ENCODE measurements around the gene KRTAP4-8.

DNA sequence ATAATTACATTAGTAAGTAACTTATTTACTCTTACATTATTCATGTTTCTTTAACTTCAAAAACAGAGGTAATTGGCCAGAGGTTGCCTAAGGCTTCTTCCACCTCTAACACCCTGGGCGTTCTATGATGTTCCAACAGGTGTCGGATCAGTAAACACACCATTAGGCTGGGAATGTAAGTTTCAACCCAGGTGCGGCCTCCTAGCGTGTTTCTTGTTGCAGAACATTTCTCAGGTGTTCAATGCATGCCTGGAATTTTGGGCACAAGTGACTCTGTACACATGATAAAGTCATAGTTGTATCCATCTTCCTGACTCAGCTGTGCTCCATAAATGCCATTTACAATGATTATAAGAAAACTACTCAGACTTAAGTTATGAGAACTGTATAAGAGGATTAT, 43.9 kb downstream of the KRTAP4-8 start:
- TF ChIP-seq, protein P1, sequence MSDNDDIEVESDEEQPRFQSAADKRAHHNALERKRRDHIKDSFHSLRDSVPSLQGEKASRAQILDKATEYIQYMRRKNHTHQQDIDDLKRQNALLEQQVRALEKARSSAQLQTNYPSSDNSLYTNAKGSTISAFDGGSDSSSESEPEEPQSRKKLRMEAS (IDR thresholded peaks at IDR 0.05) = no peak
- TF ChIP-seq HDAC2 (IDR thresholded peaks at IDR 0.05; ENCODE audit: borderline replicate concordance in 1 of 2, low read depth in 2 of 2, low read length in 2 of 2) (no peak), KDM5A (IDR thresholded peaks at IDR 0.05; ENCODE audit: low read length) (no peak), EZH2 (IDR thresholded peaks at IDR 0.05; ENCODE audit: low read depth, low read length, severe bottlenecking) (no peak), USF2 (IDR thresholded peaks at IDR 0.05; ENCODE audit: low read length) (no peak)
- TF ChIP-seq, protein P2, sequence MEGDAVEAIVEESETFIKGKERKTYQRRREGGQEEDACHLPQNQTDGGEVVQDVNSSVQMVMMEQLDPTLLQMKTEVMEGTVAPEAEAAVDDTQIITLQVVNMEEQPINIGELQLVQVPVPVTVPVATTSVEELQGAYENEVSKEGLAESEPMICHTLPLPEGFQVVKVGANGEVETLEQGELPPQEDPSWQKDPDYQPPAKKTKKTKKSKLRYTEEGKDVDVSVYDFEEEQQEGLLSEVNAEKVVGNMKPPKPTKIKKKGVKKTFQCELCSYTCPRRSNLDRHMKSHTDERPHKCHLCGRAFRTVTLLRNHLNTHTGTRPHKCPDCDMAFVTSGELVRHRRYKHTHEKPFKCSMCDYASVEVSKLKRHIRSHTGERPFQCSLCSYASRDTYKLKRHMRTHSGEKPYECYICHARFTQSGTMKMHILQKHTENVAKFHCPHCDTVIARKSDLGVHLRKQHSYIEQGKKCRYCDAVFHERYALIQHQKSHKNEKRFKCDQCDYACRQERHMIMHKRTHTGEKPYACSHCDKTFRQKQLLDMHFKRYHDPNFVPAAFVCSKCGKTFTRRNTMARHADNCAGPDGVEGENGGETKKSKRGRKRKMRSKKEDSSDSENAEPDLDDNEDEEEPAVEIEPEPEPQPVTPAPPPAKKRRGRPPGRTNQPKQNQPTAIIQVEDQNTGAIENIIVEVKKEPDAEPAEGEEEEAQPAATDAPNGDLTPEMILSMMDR (IDR thresholded peaks at IDR 0.05; ENCODE audit: control extremely low read depth in 1 of 3, insufficient read depth in 1 of 3, low read depth in 1 of 3, low read length in 3 of 3) = no peak
